ENCODE data around the gene RNASE8. TPM values are rescaled to one million over a fixed set of nuclear protein-coding genes. Genes with fewer than 3 reads are reported as not detected.

The RNASE8 gene
- polyA plus RNA-seq, 10 donors = not detected

GRCh38 chr14:21053184-21054122, 4.2 kb upstream of the RNASE8 start:
- no peak for DNase-seq

GRCh38 chr14:21054123-21054767, 3.4 kb upstream of the RNASE8 start:
- DNase-seq = no peak

GRCh38 chr14:21054768-21055145, 2.9 kb upstream of the RNASE8 start:
- no peak for DNase-seq

GRCh38 chr14:21055432-21056117, 2.0 kb upstream of the RNASE8 start:
- DNase-seq = no peak

- DNase-seq = no peak
These were observed 980 bp upstream of the RNASE8 start for GRCh38 chr14:21056520-21057163.

GRCh38 chr14:21058903-21059302, 1.3 kb downstream of the RNASE8 start:
- DNase-seq = no peak

- DNase-seq = no peak
These were observed 2.4 kb downstream of the RNASE8 start for GRCh38 chr14:21059842-21060613.

GRCh38 chr14:21060614-21061346, 3.2 kb downstream of the RNASE8 start:
- no peak for DNase-seq

- no peak for DNase-seq
These were observed 3.7 kb downstream of the RNASE8 start for GRCh38 chr14:21061347-21061668.

- DNase-seq = peak; percentile 44 to 79 (median 60)
These were observed 5.9 kb downstream of the RNASE8 start for GRCh38 chr14:21063479-21063878.

- DNase-seq = no peak
These were observed 9.4 kb downstream of the RNASE8 start for GRCh38 chr14:21066882-21067502.

- DNase-seq = peak; percentile 72 to 85 (median 76)
These were observed 11.1 kb downstream of the RNASE8 start for GRCh38 chr14:21068521-21069387.

- peak; percentile 47 to 94 (median 86) for DNase-seq
These were observed 11.9 kb downstream of the RNASE8 start for GRCh38 chr14:21069388-21070082.

- DNase-seq = peak; percentile 68 to 89 (median 78)
These were observed 12.5 kb downstream of the RNASE8 start, which contains the start of gene ARHGEF40 for GRCh38 chr14:21070083-21070609. Gene ARHGEF40, plus strand, starts transcription at chr14:21070304. Its CDS starts 93 bp downstream, at chr14:21070397.

- peak; percentile 40 to 88 (median 64) for DNase-seq
These were observed 13.1 kb downstream of the RNASE8 start for GRCh38 chr14:21070610-21071224.

- DNase-seq = peak; percentile 94 to 97 (median 95)
These were observed 13.8 kb downstream of the RNASE8 start for GRCh38 chr14:21071225-21072030.
